Mesenchymal stem cell (in vitro differentiated cells and primary cell): Measurements from ENCODE around the gene CHRNA7.
"Not testable (repeated sequence)": the region's sequence is repeated elsewhere in the genome, so short reads cannot be mapped to it uniquely, and the experiment has no call there.

ENCODE experiments used
- DNase-seq: peaks from one replicate; pipeline ENCODE4 v3.0.0-alpha.2; 2013
- H2AFZ ChIP-seq: one replicate; pipeline ENCODE4 v1.6.1; 2013; ENCODE audit warnings: low read depth, mild to moderate bottlenecking, control low read depth, inconsistent platforms, low read length, moderate library complexity
- H2AK5ac ChIP-seq: 2 replicates; pipeline ENCODE4 v1.6.1; 2013; ENCODE audit warnings: low read length, moderate library complexity, mild to moderate bottlenecking, inconsistent platforms; ENCODE audit not compliant: severe bottlenecking
- H2BK120ac ChIP-seq: one replicate; pipeline ENCODE4 v1.6.1; 2013; ENCODE audit warnings: low read depth, mild to moderate bottlenecking, inconsistent platforms, low read length, moderate library complexity
- H2BK12ac ChIP-seq, 2 experiments: one replicate each; pipeline ENCODE4 v1.6.1; 2013; ENCODE audit warnings: inconsistent platforms in 2 of 2, low read length in 2 of 2, mild to moderate bottlenecking in 2 of 2, moderate library complexity in 2 of 2, control low read depth in 1 of 2
- H2BK15ac ChIP-seq: one replicate; pipeline ENCODE4 v1.6.1; 2013; ENCODE audit warnings: mild to moderate bottlenecking, low read depth, inconsistent platforms; ENCODE audit not compliant: poor library complexity, severe bottlenecking
- H2BK5ac ChIP-seq: 2 replicates; pipeline ENCODE4 v1.6.1; 2013; ENCODE audit warnings: low read depth, mild to moderate bottlenecking, low read length, control low read depth, inconsistent platforms; ENCODE audit not compliant: poor library complexity, severe bottlenecking
- H3K14ac ChIP-seq, 2 experiments: one replicate each; pipeline ENCODE4 v1.6.1; 2013; ENCODE audit warnings: inconsistent platforms in 2 of 2, low read length in 2 of 2, control low read depth in 1 of 2, mild to moderate bottlenecking in 1 of 2, moderate library complexity in 1 of 2
- H3K18ac ChIP-seq, 2 experiments: one replicate each; pipeline ENCODE4 v1.6.1; 2013; ENCODE audit warnings: inconsistent platforms in 2 of 2, low read length in 2 of 2, control low read depth in 1 of 2, low read depth in 1 of 2, mild to moderate bottlenecking in 1 of 2
- H3K23ac ChIP-seq, 2 experiments: one replicate each; pipeline ENCODE4 v1.6.1; 2013; ENCODE audit warnings: inconsistent platforms in 2 of 2, low read length in 2 of 2, mild to moderate bottlenecking in 2 of 2, moderate library complexity in 2 of 2, control low read depth in 1 of 2
- H3K27ac ChIP-seq: 2 replicates; pipeline ENCODE4 v1.5.1; 2013; ENCODE audit warnings: mild to moderate bottlenecking, moderate library complexity, low read length, control low read depth, inconsistent platforms; ENCODE audit not compliant: poor library complexity, severe bottlenecking
- H3K27me3 ChIP-seq, 2 experiments: 2 replicates each; pipeline versions ENCODE4 v1.6.1 to v1.7.0; 2013; ENCODE audit warnings: low read length in 2 of 2, mild to moderate bottlenecking in 2 of 2, moderate library complexity in 2 of 2, control low read depth in 1 of 2, inconsistent platforms in 1 of 2; ENCODE audit not compliant: control insufficient read depth in 1 of 2, insufficient read depth in 1 of 2
- H3K36me3 ChIP-seq, 2 experiments: 2 replicates each; pipeline versions ENCODE4 v1.6.1 to v1.7.0; 2013; ENCODE audit warnings: low read length in 2 of 2, control low read depth in 1 of 2, inconsistent platforms in 1 of 2, low read depth in 1 of 2, mild to moderate bottlenecking in 1 of 2; ENCODE audit not compliant: insufficient read depth in 2 of 2, control insufficient read depth in 1 of 2
- H3K4ac ChIP-seq, 2 experiments: one replicate each; pipeline ENCODE4 v1.6.1; 2013; ENCODE audit warnings: inconsistent platforms in 2 of 2, low read length in 2 of 2, mild to moderate bottlenecking in 2 of 2, moderate library complexity in 2 of 2, control low read depth in 1 of 2, low read depth in 1 of 2
- H3K4me1 ChIP-seq: 2 replicates; pipeline ENCODE4 v1.6.1; 2013; ENCODE audit warnings: low read depth, low read length, control low read depth; ENCODE audit not compliant: control insufficient read depth, insufficient read depth
- H3K4me2 ChIP-seq: 2 replicates; pipeline ENCODE4 v1.6.1; 2013; ENCODE audit warnings: low read length, mild to moderate bottlenecking, inconsistent platforms; ENCODE audit not compliant: poor library complexity, severe bottlenecking
- H3K4me3 ChIP-seq, 2 experiments: 2 replicates each; pipeline versions ENCODE4 v1.5.1 to v1.7.0; 2013; ENCODE audit warnings: low read length in 2 of 2, mild to moderate bottlenecking in 2 of 2, control low read depth in 1 of 2, low read depth in 1 of 2; ENCODE audit not compliant: insufficient read depth in 1 of 2
- H3K79me1 ChIP-seq: replicated peaks from 2 replicates; pipeline ENCODE4 v1.6.1; 2013; ENCODE audit warnings: mild to moderate bottlenecking, control low read depth, low read length, inconsistent platforms; ENCODE audit not compliant: poor library complexity, severe bottlenecking
- H3K9ac ChIP-seq: 2 replicates; pipeline ENCODE4 v1.7.0; 2013; ENCODE audit warnings: mild to moderate bottlenecking, low read length, moderate library complexity
- H3K9me3 ChIP-seq: 2 replicates; pipeline ENCODE4 v1.7.0; 2013; ENCODE audit warnings: mild to moderate bottlenecking, low read length; ENCODE audit not compliant: control insufficient read depth
- H4K8ac ChIP-seq: one replicate; pipeline ENCODE4 v1.6.1; 2013; ENCODE audit warnings: inconsistent platforms, mild to moderate bottlenecking, low read length, moderate library complexity
- H4K91ac ChIP-seq: one replicate; pipeline ENCODE4 v1.6.1; 2013; ENCODE audit warnings: mild to moderate bottlenecking, low read length, inconsistent platforms
- WGBS: methylation state at CpG from one replicate; pipeline ENCODE4 v1.1.7; 2013; ENCODE audit warnings: mixed read lengths; 5-methylcytosine and 5-hydroxymethylcytosine counted together

Gene CHRNA7

DNA sequence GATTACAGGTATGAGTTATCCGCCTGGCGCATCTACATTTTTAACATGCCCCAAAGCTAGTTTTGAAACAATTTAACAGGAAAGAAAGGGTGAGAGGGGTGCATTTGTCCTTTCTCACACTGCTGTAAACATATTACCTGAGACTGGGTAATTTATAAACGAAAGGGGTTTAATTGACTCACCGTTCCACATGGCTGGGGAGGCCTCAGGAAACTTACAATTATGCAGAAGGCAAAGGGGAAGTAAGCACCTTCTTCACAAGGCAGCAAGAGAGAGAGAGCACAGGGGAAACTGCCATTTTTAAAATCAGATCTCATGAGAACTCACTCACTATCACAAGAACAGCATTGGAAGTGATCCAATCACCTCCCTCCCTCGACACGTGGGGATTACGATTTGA lies 165.9 kb downstream of the CHRNA7 start:
- not testable (repeated sequence) for H4K91ac ChIP-seq, H2BK15ac ChIP-seq, H2BK5ac ChIP-seq, H2AFZ ChIP-seq, H3K9me3 ChIP-seq, DNase-seq, H3K27me3 ChIP-seq, H3K4me1 ChIP-seq, H3K4me2 ChIP-seq, H3K4me3 ChIP-seq, H3K14ac ChIP-seq, H3K9ac ChIP-seq, H3K27ac ChIP-seq, H3K36me3 ChIP-seq, H2AK5ac ChIP-seq, H3K79me1 ChIP-seq, H3K23ac ChIP-seq, H2BK120ac ChIP-seq, H2BK12ac ChIP-seq, H3K4ac ChIP-seq, H4K8ac ChIP-seq, H3K18ac ChIP-seq
- WGBS = no CpG with 5 or more reads among the region's 7 CpGs

DNA sequence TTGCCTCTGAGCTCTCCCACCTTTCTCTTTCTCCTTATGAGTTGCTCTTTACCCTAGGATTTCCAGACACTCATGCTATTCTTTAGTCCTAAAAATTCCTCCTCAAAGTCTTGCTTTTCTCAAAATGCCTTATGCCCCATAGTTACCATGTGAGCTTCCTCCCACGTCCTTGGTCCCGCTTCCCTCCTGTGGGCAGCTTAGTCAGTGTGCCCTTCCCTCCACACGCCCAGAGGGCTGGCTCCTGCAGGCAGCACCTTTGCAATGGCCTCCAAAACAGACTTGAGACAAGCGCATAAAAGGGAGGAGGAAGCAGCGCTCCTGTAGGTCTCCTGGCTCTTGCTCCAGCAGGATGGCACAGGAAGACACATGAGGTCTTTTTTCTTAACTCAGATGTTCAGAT lies 168.6 kb downstream of the CHRNA7 start:
- H2BK120ac ChIP-seq, H3K79me1 ChIP-seq, H3K27me3 ChIP-seq, H3K4me3 ChIP-seq, H3K9ac ChIP-seq, H3K36me3 ChIP-seq, H3K27ac ChIP-seq, H3K18ac ChIP-seq, H4K91ac ChIP-seq, H4K8ac ChIP-seq, H3K4ac ChIP-seq, H3K23ac ChIP-seq, H2BK15ac ChIP-seq, H2BK5ac ChIP-seq, DNase-seq, H3K4me1 ChIP-seq, H2BK12ac ChIP-seq, H3K9me3 ChIP-seq, H3K4me2 ChIP-seq, H2AFZ ChIP-seq, H3K14ac ChIP-seq, H2AK5ac ChIP-seq: not testable (repeated sequence)
- no CpG with 5 or more reads among the region's 5 CpGs for WGBS

DNA sequence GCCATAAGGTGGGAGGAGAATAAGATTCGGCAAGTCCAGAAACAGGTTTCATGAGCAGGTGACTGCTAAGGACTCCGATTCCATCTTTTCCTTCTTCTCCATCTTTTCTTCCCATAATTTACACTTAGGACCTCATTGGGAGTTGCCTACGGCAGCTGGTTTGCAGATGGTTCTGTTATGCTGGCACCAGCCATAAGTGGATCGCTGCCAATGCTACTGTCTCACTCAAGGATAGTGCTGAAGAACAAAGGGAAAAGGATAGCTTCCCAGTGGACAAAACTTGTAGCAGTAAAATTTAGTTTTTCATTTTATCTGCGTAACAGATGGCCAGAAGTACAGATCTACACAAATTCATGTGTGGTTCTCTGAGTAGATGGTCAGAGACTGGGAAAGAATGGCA lies 178.8 kb downstream of the CHRNA7 start:
- not testable (repeated sequence) for H2BK12ac ChIP-seq, H3K9me3 ChIP-seq, H3K4me1 ChIP-seq, H3K23ac ChIP-seq, H4K91ac ChIP-seq, H2BK120ac ChIP-seq, H3K14ac ChIP-seq, H3K4me2 ChIP-seq, H3K4ac ChIP-seq, H2BK5ac ChIP-seq, H3K36me3 ChIP-seq, H3K79me1 ChIP-seq, H3K27me3 ChIP-seq, H3K18ac ChIP-seq, H3K4me3 ChIP-seq, H3K27ac ChIP-seq, H3K9ac ChIP-seq, DNase-seq, H2AFZ ChIP-seq, H2BK15ac ChIP-seq, H4K8ac ChIP-seq, H2AK5ac ChIP-seq
- no CpG with 5 or more reads among the region's 5 CpGs for WGBS

DNA sequence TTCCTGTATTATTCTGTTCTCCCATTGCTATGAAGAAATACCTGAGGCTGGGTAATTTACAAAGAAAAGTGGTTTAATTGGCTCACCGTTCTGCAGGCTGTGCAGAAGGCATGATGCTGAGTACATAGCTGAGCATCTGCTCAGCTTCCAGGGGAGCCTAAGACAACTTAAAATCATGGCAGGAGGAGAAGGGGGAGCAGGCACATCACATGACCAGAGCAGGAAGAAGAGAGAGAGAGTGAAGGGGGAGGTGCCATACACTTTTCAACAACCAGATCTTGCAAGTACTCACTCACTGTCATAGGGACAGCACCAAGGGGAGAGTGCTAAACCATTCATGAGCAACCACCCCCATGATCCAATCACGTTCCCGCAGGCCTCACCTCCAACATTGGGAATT lies 188.4 kb downstream of the CHRNA7 start:
- no peak overlapping the region for H2AK5ac ChIP-seq
- no peak overlapping the region for H3K23ac ChIP-seq
- H2BK15ac ChIP-seq = no peak overlapping the region
- no peak overlapping the region for H4K8ac ChIP-seq
- no peak overlapping the region for H2AFZ ChIP-seq
- H3K9me3 ChIP-seq = peaks cover 19% of the 10 kb centered on the region
- H4K91ac ChIP-seq = no peak overlapping the region
- H3K4me3 ChIP-seq = no peak overlapping the region
- H3K4me1 ChIP-seq = no peaks in the 10 kb centered on the region
- DNase-seq = no peak
- H3K27ac ChIP-seq = no peak overlapping the region
- H2BK5ac ChIP-seq = no peak overlapping the region
- H3K9ac ChIP-seq = no peak overlapping the region
- 42% methylated on average over 3 of the region's 3 CpGs for WGBS
- no peaks in the 10 kb centered on the region for H3K79me1 ChIP-seq
- no peak overlapping the region for H2BK12ac ChIP-seq
- H3K18ac ChIP-seq = no peak overlapping the region
- H3K4me2 ChIP-seq = no peak overlapping the region
- H2BK120ac ChIP-seq = no peak overlapping the region
- H3K4ac ChIP-seq = no peak overlapping the region
- no peak overlapping the region for H3K14ac ChIP-seq
- no peaks in the 10 kb centered on the region for H3K36me3 ChIP-seq
- no peaks in the 10 kb centered on the region for H3K27me3 ChIP-seq
